Left ventricle myocardium inferior (tissue), 1 donor: ENCODE measurements around the gene TAOK3. TPM values are rescaled to one million over a fixed set of nuclear protein-coding genes. Genes with fewer than 3 reads are reported as not detected.

ENCODE experiments used
- DNase-seq: peaks from one replicate; pipeline ENCODE4 v3.0.0-alpha.2; 2020
- H3K27ac ChIP-seq: fragments of 200-600 bp; replicated peaks from 2 replicates; pipeline ENCODE4 v1.8.0; 2021
- H3K27me3 ChIP-seq: fragments of 200-600 bp; 2 replicates; pipeline ENCODE4 v1.8.0; 2021; ENCODE audit warnings: low read depth
- H3K36me3 ChIP-seq: fragments of 200-600 bp; 2 replicates; pipeline ENCODE4 v1.8.0; 2021
- H3K4me1 ChIP-seq: fragments of 200-600 bp; 2 replicates; pipeline ENCODE4 v1.8.0; 2021
- H3K4me3 ChIP-seq: fragments of 200-600 bp; 2 replicates; pipeline ENCODE4 v1.8.0; 2021; ENCODE audit warnings: mild to moderate bottlenecking, moderate library complexity
- H3K9me3 ChIP-seq: fragments of 200-600 bp; replicated peaks from 2 replicates; pipeline ENCODE4 v1.8.0; 2021
- intact Hi-C: fragments of 100-400 bp; cut with micrococcal nuclease; formaldehyde crosslinking; loops from one replicate; pipeline ENCODE4 v1.11.0; 2022
- total RNA-seq: library from RNA; stranded (reverse); fragmentation: NEBNext Ultra II Directional; extraction: Animal tissue kit (Norgen Biotek cat#: 25700); gene quantifications from one replicate; pipeline ENCODE4 v1.2.1, GENCODE V29; 2021
- TF ChIP-seq, protein P1 (sequence below): fragments of 200-600 bp; IDR thresholded peaks from 2 replicates; pipeline ENCODE4 v1.8.0; 2021; ENCODE audit warnings: antibody characterized with exemption, mild to moderate bottlenecking, borderline replicate concordance
- donor health status: DM: no; HTN: yes; CAD: no; lungs with severe emphysema.

The TAOK3 gene
- total RNA-seq, 1 donor from 2014 or later = 21.4 TPM

DNA sequence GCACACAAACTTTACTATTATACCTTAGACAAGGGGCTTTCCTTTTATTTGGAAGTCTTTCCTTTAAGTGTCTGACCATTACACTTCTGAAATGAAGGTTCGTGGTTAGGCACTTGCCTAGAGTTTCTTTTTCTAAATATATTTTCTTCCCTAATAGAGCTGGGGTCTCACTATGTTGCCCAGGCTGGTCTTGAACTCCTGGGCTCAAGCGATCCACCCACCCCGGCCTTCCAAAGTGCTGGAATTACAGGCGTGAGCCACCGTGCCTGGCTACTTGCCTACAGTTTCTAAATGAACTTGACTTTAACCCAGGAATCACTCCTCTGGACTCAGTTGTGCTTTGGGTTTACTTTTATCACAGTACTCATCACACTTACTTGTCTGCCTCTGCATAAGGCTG, 179.2 kb downstream of the TAOK3 start:
- H3K27me3 ChIP-seq = no peaks in the 10 kb centered on the region
- H3K4me3 ChIP-seq = no peak overlapping the region
- DNase-seq = no peak
- peaks cover 45% of the 10 kb centered on the region for H3K36me3 ChIP-seq
- intact Hi-C loops = no loop called here
- TF ChIP-seq, protein P1, sequence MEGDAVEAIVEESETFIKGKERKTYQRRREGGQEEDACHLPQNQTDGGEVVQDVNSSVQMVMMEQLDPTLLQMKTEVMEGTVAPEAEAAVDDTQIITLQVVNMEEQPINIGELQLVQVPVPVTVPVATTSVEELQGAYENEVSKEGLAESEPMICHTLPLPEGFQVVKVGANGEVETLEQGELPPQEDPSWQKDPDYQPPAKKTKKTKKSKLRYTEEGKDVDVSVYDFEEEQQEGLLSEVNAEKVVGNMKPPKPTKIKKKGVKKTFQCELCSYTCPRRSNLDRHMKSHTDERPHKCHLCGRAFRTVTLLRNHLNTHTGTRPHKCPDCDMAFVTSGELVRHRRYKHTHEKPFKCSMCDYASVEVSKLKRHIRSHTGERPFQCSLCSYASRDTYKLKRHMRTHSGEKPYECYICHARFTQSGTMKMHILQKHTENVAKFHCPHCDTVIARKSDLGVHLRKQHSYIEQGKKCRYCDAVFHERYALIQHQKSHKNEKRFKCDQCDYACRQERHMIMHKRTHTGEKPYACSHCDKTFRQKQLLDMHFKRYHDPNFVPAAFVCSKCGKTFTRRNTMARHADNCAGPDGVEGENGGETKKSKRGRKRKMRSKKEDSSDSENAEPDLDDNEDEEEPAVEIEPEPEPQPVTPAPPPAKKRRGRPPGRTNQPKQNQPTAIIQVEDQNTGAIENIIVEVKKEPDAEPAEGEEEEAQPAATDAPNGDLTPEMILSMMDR = no peak
- peaks cover 25% of the 10 kb centered on the region for H3K4me1 ChIP-seq
- no peaks in the 10 kb centered on the region for H3K9me3 ChIP-seq
- no peak overlapping the region for H3K27ac ChIP-seq

DNA sequence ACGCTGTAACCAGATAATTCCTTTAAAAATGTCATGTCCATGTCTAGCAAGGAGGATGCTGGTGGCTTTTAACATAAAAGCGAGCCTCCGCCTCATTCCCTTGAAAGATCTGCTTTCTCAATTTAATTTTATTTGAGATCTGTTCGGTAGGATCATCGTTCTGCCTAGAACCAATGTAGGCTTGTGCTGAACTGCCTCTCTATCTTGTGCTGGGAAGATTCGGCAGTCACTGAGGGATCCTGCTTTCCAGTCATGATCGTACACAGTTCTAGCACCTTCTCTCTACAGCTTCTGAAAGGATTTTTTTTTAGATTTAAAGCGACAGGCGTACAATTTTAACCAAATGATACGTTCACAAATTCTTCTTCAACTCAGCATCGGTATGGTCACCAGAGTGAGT, 182.4 kb downstream of the TAOK3 start:
- H3K4me3 ChIP-seq = peak overlapping the region; percentile 68
- H3K4me1 ChIP-seq = peaks cover 58% of the 10 kb centered on the region
- TF ChIP-seq, protein P1 = no peak
- DNase-seq = no peak
- no peaks in the 10 kb centered on the region for H3K27me3 ChIP-seq
- peaks cover 20% of the 10 kb centered on the region for H3K36me3 ChIP-seq
- H3K9me3 ChIP-seq = no peaks in the 10 kb centered on the region
- intact Hi-C loops = no loop called here
- H3K27ac ChIP-seq = peak overlapping the region; percentile 83

DNA sequence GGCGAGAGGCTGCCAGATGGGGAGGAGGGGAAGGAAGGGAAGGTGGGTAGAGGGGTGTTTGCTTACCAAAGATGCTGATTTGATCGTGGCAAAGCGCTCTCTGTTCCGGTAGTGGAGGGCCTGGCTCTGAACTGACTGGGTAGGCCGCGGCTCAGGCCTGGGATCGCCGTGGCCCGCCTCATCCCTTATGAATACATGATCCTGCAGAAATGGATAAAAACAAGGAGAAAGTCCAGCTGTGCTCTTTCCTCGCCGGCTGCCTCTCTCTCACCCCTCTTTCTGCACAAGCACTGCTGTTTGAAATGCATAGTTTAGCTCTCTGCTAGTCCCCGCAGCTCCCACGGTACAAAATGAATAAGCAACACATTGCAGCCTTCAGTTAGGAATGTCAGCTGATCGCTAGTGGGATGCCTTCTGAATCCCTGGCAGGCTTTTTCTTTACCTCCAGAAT, 182.9 kb downstream of the TAOK3 start:
- peak; percentile 19 for DNase-seq
- peak overlapping the region; percentile 68 for H3K4me3 ChIP-seq
- H3K9me3 ChIP-seq = no peaks in the 10 kb centered on the region
- no peaks in the 10 kb centered on the region for H3K27me3 ChIP-seq
- peaks cover 63% of the 10 kb centered on the region for H3K4me1 ChIP-seq
- TF ChIP-seq, protein P1 = no peak
- intact Hi-C loops = loop anchor here (5.0 kb wide), 1 partner anchor 183 kb away; the partner anchor contains the start of gene TAOK3
- peak overlapping the region; percentile 83 for H3K27ac ChIP-seq
- H3K36me3 ChIP-seq = peaks cover 15% of the 10 kb centered on the region

DNA sequence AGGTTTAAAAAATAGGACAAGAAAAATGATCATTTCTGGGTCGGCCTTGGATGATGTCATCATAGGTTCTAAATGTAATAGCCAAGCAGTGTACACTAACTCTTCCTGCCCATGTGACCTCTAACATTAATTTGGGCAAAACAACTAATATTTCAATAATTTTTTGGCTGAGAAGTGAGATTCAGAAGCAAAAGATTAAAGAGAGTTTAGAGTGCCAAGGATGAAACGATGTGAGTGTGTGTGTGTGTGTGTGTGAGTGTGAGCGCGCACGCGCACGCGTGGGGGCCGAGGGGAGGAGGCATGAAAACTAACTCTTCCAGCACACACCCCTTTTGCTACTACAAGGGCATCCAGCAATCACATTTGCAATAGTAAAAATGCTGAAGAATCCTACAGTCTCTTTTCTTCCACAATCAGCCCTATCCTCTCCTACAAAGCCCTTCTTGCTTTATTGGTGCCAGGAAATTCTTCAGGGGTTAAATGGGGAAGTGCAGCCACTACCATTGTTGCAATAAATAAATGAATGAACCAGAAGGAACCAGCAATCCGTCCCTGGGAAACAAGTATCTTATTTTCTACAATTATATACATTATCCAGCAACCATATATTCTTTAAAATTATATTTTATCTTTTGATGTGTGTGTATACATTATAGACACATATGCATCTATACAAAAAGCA, 183.9 kb downstream of the TAOK3 start:
- H3K27me3 ChIP-seq = no peaks in the 10 kb centered on the region
- peak overlapping the region; percentile 83 for H3K27ac ChIP-seq
- intact Hi-C loops = loop anchor here (5.0 kb wide), 1 partner anchor 183 kb away; the partner anchor contains the start of gene TAOK3
- H3K4me3 ChIP-seq = peak overlapping the region; percentile 68
- peaks cover 71% of the 10 kb centered on the region for H3K4me1 ChIP-seq
- peak; percentile 38 for DNase-seq
- peaks cover 5% of the 10 kb centered on the region for H3K36me3 ChIP-seq
- H3K9me3 ChIP-seq = no peaks in the 10 kb centered on the region
- TF ChIP-seq, protein P1 = no peak

DNA sequence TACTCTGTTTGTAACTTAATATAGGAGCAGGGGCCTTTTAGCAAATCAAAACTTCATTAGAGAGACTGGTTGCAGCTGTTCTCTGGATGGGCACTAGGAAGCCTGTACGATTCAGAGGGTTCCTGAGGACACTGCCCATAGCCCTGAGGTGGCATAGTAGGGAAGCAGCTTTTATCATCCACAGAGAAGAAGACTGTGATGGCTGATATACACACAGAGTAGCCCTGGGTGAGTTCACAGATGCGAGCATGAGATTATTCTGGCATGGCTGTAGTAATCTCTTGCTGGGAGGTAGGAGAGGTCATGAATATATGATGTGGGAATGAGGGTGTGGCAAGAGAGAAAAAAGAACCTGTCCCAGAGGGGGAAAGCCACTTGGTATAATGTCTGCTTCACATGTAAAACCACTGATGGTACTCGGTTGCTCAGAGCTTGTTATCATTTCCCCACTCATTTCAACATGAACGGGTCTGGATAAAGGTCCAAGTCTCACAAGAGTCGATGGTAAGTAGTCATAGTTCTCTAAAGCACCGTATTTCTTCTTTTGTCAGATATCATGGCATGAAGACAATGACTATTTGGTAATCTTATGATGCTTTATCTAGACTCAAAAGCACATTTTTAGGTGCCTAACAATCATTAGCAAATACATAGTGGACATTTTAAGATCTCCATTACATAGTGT, 184.8 kb downstream of the TAOK3 start:
- no peaks in the 10 kb centered on the region for H3K9me3 ChIP-seq
- peak overlapping the region; percentile 83 for H3K27ac ChIP-seq
- DNase-seq = no peak
- peaks cover 80% of the 10 kb centered on the region for H3K4me1 ChIP-seq
- peak overlapping the region; percentile 68 for H3K4me3 ChIP-seq
- no peaks in the 10 kb centered on the region for H3K36me3 ChIP-seq
- H3K27me3 ChIP-seq = no peaks in the 10 kb centered on the region
- TF ChIP-seq, protein P1 = no peak
- intact Hi-C loops = loop anchor here (5.0 kb wide), 1 partner anchor 184 kb away; the partner anchor contains the start of gene TAOK3
